BJ (cell line): ENCODE data around the gene SLC38A2. TPM values are rescaled to one million over a fixed set of nuclear protein-coding genes. Genes with fewer than 3 reads are reported as not detected.

Experiments used
- CTCF ChIA-PET: fragments of 350-600 bp; formaldehyde crosslinking; extraction: SDS; loops from one replicate; lab custom pipeline; 2021; ENCODE audit warnings: antibody characterized with exemption, inconsistent platforms; lab: Yijun Ruan, JAX
- POLR2A ChIA-PET: fragments of 300-600 bp; sonication (Branson Sonifier 250); formaldehyde crosslinking; extraction: SDS; loops from one replicate; lab custom pipeline; 2021; ENCODE audit warnings: antibody characterized with exemption; lab: Charles Lee
- DNase-seq: peaks from one replicate; pipeline ENCODE4 v3.0.0-alpha.2; 2011; ENCODE audit warnings: low read depth
- H3K27me3 ChIP-seq: 2 replicates; pipeline ENCODE4 v1.6.0; 2011; ENCODE audit warnings: low read length; ENCODE audit not compliant: control insufficient read depth, insufficient read depth
- H3K36me3 ChIP-seq: 2 replicates; pipeline ENCODE4 v1.5.1; 2011; ENCODE audit warnings: low read length; ENCODE audit not compliant: control insufficient read depth, insufficient read depth
- H3K4me3 ChIP-seq: 2 replicates; pipeline ENCODE4 v1.5.1; 2011; ENCODE audit warnings: low read depth, mild to moderate bottlenecking, control low read depth, low read length
- polyA minus RNA-seq: library from RNA; depleted of rRNA, polyadenylated mRNA; stranded (reverse); fragments of >200 nt; gene quantifications from 2 replicates; pipeline ENCODE4 v1.2.3, GENCODE V29; 2011; rRNA and poly(A)+ RNA removed
- polyA plus RNA-seq: library from polyadenylated mRNA; depleted of rRNA; stranded (reverse); fragments of >200 nt; gene quantifications from 2 replicates; pipeline ENCODE4 v1.2.3, GENCODE V29; 2011; rRNA removed
- TF ChIP-seq, protein P1 (sequence below): IDR thresholded peaks from 2 replicates; pipeline ENCODE4 v1.5.1; 2011; ENCODE audit warnings: low read depth, mild to moderate bottlenecking, control low read depth, inconsistent platforms, low read length, moderate library complexity; ENCODE audit not compliant: insufficient read depth

Gene SLC38A2
- polyA plus RNA-seq: 472 and 596 TPM in 2 replicates
- 293 and 317 TPM in 2 replicates for polyA minus RNA-seq

DNA sequence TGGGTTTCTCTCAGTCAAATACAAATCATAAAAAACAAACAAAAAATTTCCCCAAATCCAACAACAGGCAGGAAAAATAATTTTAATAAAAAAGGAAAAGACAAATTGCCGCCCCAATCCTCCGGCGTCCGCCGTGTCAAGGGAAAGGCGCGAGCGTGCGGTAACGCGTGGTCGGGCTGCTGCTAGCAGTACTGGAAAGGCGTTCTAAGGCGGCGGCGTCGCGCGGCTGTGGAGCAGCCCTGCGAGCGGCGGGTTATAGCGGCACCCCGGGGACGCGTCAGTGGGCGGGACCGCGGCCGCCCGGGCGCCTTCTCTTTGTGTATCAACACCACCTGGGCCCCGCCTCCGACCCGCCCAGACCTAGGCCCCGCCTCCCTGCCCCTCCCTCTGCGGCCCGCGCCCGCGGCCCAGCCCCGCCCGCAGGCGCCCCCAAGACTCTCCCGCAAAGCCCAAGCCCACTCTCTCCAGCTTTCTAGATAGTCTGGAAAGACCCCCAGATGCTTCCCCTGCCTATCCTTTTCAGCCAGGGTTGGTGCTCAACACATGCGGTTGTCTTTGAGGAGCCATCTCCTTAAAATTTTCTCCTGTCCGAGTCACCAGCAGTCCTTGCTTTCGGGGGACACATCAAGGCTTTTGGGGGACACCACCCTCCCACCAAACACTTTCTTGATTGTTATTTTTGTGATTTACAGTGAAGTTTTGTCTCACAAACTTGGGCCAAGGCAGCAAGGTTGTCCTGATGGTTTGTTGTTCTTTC, at the start of gene SLC38A2:
Gene SLC38A2 (minus strand): TSS at position 230 of the 757 bp plus-strand sequence. CDS start 1,480 bp downstream, outside the sequence.
- POLR2A ChIA-PET: interaction anchor here (0.6 to 1.0 kb wide), 3 partner anchors 14 to 201 kb away, joined by 4 to 16 read pairs (median 11); no protein-coding TSS in a partner anchor
- H3K27me3 ChIP-seq: no peaks in the 10 kb centered on the region
- peak; percentile 61 for DNase-seq
- TF ChIP-seq, protein P1, sequence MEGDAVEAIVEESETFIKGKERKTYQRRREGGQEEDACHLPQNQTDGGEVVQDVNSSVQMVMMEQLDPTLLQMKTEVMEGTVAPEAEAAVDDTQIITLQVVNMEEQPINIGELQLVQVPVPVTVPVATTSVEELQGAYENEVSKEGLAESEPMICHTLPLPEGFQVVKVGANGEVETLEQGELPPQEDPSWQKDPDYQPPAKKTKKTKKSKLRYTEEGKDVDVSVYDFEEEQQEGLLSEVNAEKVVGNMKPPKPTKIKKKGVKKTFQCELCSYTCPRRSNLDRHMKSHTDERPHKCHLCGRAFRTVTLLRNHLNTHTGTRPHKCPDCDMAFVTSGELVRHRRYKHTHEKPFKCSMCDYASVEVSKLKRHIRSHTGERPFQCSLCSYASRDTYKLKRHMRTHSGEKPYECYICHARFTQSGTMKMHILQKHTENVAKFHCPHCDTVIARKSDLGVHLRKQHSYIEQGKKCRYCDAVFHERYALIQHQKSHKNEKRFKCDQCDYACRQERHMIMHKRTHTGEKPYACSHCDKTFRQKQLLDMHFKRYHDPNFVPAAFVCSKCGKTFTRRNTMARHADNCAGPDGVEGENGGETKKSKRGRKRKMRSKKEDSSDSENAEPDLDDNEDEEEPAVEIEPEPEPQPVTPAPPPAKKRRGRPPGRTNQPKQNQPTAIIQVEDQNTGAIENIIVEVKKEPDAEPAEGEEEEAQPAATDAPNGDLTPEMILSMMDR: no peak
- CTCF ChIA-PET: no interaction called here
- H3K4me3 ChIP-seq: peak within 1 kb of the TSS; percentile 65
- peaks cover 7% of the 10 kb centered on the region for H3K36me3 ChIP-seq

DNA sequence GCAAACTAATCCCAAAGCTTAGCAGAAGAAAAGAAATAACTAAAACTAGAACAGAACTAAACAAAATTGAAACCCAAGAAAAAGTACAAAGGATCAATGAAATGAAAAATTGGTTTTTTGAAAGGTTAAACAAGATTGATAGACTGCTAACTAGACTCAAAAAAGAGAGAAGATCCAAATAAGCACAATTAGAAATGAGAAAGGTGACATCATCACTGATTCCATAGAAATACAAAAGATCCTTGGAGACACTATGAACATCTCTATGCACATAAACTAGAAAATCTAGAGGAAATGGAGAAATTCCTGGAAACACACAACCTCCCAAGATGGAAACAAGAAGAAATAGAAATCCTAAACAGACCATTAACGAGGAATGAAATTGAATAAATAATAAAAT, 47.1 kb upstream of the SLC38A2 start:
- POLR2A ChIA-PET: no interaction called here

DNA sequence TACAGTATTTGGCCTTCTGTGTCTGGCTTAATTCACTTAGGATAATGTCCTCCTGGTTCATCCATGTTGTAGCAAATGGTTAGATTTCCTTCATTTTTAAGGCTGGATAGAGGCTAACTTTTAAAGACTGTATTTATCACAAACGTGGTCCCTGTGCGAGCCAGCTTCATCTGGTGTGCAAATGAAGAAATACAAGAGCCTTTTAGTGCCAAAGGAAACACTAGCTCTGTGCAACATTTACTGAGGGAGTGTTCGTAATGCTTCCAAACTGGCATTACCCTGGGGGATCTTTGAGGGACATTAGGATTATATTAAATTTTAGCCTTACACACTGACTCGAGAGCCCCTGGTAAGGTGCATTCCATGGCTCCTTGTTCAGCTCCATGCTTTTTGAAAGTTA, 43.0 kb upstream of the SLC38A2 start:
- H3K27me3 ChIP-seq: no peaks in the 10 kb centered on the region
- ChIA-PET CTCF (interaction anchor here (0.6 kb wide), 1 partner anchor 687 kb away, joined by 3 read pairs; no protein-coding TSS in a partner anchor), POLR2A (no interaction called here)

More for the DNA sequence above, 47.1 kb upstream of the SLC38A2 start:
- H3K27me3 ChIP-seq: no peaks in the 10 kb centered on the region
- TF ChIP-seq, protein P1: no peak
- H3K36me3 ChIP-seq: no peaks in the 10 kb centered on the region
- no peak overlapping the region for H3K4me3 ChIP-seq
- no peak for DNase-seq
- CTCF ChIA-PET: no interaction called here

DNA sequence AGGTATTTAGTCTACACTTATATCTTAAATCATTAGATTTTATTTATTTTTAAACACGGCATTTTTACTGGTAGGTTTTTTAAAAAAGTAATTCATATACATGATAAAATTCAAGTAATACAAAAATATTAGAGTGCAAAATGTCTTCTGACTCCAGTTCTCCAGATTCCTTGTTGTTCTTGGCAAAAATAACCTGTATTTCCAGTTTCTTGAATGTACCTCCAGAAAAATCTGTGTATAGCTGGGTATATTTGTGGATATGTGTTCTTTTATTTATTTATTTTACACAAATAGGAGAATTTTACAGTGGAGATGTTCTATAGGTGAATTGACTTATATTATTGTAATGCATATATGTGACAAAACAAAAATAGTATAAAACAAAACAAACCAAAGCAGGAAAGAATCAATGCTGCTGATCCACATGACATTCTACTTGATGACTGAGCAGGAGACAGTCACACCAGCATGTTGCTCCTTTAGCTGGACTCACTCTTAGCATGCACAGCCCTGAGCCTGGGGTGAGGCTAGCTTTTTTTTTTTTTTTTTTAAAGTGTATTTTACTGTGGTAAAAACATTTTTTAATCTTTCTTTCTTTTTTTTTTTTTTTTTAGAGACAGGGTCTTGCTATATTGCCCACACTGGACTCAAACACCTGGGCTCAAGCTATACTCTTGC, 42.2 kb upstream of the SLC38A2 start:
- TF ChIP-seq, protein P1: no peak
- Histone ChIP-seq H3K27me3 (no peaks in the 10 kb centered on the region), H3K36me3 (no peaks in the 10 kb centered on the region), H3K4me3 (no peak overlapping the region)
- ChIA-PET POLR2A (no interaction called here), CTCF (no interaction called here)
- DNase-seq: no peak

More for the DNA sequence above, 43.0 kb upstream of the SLC38A2 start:
- no peaks in the 10 kb centered on the region for H3K36me3 ChIP-seq
- TF ChIP-seq, protein P1: no peak
- H3K4me3 ChIP-seq: no peak overlapping the region
- DNase-seq: no peak

GRCh38 chr12:46413368-46413767, 40.8 kb upstream of the SLC38A2 start:
- no peak for DNase-seq
- ChIA-PET CTCF (no interaction called here), POLR2A (no interaction called here)
- TF ChIP-seq, protein P1: no peak
- H3K27me3 ChIP-seq: no peaks in the 10 kb centered on the region
- no peaks in the 10 kb centered on the region for H3K36me3 ChIP-seq
- H3K4me3 ChIP-seq: no peak overlapping the region
